ENCODE data around the gene CEP85.

DNA sequence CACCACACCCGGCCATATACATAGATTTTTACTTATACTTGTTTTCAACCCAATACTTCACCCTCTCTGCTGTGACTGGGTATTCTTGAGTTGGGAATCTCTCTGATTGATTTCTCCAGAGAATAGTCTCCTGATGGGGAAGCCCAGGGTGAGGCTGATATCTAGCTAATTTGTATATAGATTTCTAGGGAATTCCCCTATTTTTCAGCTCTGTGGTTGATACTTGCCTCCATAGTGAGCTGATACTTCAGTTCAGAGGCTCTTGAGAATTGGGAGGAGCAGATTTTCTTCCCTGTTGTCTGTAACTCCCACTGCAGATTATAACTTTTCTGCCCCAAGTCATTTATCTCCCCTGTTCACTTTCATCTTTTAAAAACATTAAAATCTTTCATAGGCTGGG, 31.4 kb downstream of the CEP85 start:
- TF ChIP-seq POLR2A (IDR thresholded peaks at IDR 0.05; ENCODE audit: low read depth, low read length) (no peak), POLR2AphosphoS5 (IDR thresholded peaks at IDR 0.05; ENCODE audit: low read depth, low read length) (no peak), TAF1 (IDR thresholded peaks at IDR 0.05; ENCODE audit: borderline replicate concordance, low read depth, low read length) (no peak)

Data from GM12892 (cell line).